Astrocyte of the cerebellum (primary cell): ENCODE data around the gene GNL2.

ENCODE experiments used
- DNase-seq: peaks from one replicate; pipeline ENCODE4 v3.0.0-alpha.2; 2011; ENCODE audit warnings: low read depth
- H3K4me3 ChIP-seq: 2 replicates; pipeline ENCODE4 v1.5.1; 2011; ENCODE audit warnings: mild to moderate bottlenecking, low read depth, low read length, moderate library complexity
- CTCF ChIP-seq: IDR thresholded peaks from 2 replicates; pipeline ENCODE4 v1.5.1; 2012; ENCODE audit warnings: low read length, low read depth, moderate library complexity, mild to moderate bottlenecking; ENCODE audit errors: missing control alignments
- in situ Hi-C: cut with HindIII; loops from 2 replicates; pipeline ENCODE4 v1.10.0; 2017; ENCODE audit warnings: low sequenced_read_pairs

GNL2 gene

DNA sequence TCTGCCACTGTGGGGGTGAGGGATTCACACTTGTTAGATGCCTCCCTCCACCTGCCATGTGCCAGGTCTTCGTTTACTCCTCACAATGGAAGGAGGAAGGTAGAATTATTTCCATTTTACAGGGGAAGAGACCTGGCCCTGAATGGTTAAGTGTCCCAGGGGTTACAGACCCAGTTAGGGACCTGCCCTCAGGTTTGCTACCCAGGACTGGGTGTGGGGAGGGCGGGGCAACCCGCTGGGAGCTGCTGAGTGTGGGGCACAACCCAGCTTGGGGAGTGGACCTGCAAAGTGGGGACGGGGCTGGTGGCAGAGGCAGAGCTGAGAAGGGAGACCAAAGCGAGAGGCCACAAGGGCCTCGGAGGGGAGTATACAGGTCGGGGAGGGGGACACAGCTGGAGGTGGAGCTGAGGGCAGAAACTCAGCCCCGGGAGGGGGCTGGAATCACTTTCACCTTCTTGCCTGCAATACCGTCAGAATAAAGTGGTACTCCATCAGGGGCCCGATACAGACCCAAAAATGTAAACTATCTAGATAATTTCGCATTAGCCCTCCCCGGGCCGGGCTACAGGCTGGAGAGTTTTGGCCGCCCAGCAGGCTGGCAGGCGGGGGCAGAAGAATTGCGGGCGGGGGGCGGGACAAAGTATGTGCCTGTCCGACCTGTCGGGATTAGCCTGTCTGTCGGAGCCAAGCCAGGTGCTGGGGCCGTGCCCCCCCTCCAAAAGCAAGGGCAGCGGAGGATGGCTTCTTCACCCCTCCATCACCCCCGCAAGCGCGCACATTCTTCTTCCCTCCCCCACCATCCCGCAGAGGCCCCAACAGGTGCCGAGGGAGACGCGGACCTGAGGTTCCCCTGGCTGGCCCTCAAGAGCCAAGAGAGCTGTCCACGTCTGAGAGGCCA is 37.6 kb upstream of the GNL2 start:
- in situ Hi-C loops: no loop called here
- DNase-seq: no peak
- no peak for TF ChIP-seq CTCF
- no peak overlapping the region for H3K4me3 ChIP-seq

DNA sequence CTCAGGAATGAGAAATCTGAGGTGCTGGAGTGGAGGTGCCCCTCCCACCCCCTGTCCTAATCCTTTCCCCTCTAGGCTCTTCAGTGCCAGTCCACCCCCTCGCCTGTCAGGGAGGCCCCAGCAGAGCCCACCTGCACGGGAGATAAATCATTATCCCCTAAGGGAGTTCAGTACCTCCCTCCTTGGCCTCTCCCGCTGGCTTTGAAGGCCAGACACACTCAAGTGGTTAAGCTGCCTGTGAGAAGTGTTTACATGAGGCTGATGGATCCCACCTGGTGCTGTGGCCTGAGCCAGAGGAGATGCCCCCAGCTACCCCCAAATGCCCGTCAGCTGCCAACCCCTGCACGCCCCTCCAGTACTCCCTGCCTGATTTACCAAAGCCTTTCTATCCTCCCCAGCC is 35.3 kb upstream of the GNL2 start:
- no peak overlapping the region for H3K4me3 ChIP-seq
- DNase-seq: no peak
- TF ChIP-seq CTCF: no peak
- in situ Hi-C loops: no loop called here

- in situ Hi-C loops: no loop called here
- DNase-seq: no peak
- H3K4me3 ChIP-seq: no peak overlapping the region
- no peak for TF ChIP-seq CTCF
Observed at GRCh38 chr1:37630426-37631028, 34.8 kb upstream of the GNL2 start.

GRCh38 chr1:37629726-37630425 is 34.1 kb upstream of the GNL2 start:
- in situ Hi-C loops: no loop called here
- no peak for TF ChIP-seq CTCF
- H3K4me3 ChIP-seq: no peak overlapping the region
- no peak for DNase-seq

- DNase-seq: no peak
- no peak for TF ChIP-seq CTCF
- H3K4me3 ChIP-seq: no peak overlapping the region
- in situ Hi-C loops: no loop called here
Observed at GRCh38 chr1:37629008-37629407, 33.3 kb upstream of the GNL2 start.

DNA sequence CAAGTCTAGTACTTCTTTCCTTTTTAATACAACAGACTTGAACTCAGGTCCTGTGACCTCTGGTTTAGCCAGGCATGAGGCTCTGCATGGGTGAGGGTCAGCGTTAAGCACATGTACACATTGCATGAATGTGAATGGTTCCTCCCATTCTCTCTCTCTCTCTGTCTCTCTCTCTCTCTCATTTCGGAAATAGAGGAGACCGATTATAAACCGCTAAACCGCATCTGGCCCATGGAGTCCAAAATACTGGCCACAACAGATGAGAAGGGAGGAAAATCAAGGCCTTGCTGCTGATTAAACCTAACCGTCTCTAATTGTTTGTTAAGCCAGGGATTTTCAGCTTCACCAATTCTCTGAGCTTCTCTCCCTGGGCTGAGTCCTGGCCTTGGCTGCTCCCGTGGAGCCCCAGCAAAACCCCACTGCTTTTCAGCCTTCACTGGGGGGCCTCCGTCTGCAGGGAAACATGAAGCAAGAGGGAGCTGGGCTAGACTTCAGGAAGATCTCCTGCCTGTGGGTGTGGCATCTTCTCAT is 32.4 kb upstream of the GNL2 start:
- TF ChIP-seq CTCF: no peak
- no peak overlapping the region for H3K4me3 ChIP-seq
- in situ Hi-C loops: no loop called here
- DNase-seq: no peak
